ENCODE data around the gene GP5. TPM values are rescaled to one million over a fixed set of nuclear protein-coding genes. Genes with fewer than 3 reads are reported as not detected.

GP5 gene
- total and polyA plus RNA-seq, 2 experiments from 2014 or later, result 0.11 TPM; not detected in 1

GRCh38 chr3:194360568-194360967 is 38.5 kb downstream of the GP5 start:
- no peak overlapping the region for H2AFZ ChIP-seq
- no peaks in the 10 kb centered on the region for H4K20me1 ChIP-seq (ENCODE audit: insufficient read depth)
- 0 out of 2 replicates have a peak, but pooled peaks cover 5% of the 10 kb centered on the region for H3F3A ChIP-seq (ENCODE audit: insufficient read depth)
- 94% methylated on average over 18 of the region's 18 CpGs for WGBS, 2 experiments (ENCODE audit: low coverage in 1 of 2, low lambda C conversion rate in 2 of 2, missing lambda C conversion rate in 2 of 2)
- in situ Hi-C loops (cut with MboI), result no loop called here
- no peak overlapping the region for H3K4me2 ChIP-seq (ENCODE audit: unreplicated experiment)
- H3K27me3 ChIP-seq (replicated peaks; ENCODE audit: insufficient read depth), result no peaks in the 10 kb centered on the region
- no peaks in the 10 kb centered on the region for H3K79me2 ChIP-seq (ENCODE audit: insufficient read depth)
- no peak overlapping the region for H3K4me3 ChIP-seq
- H3K9me3 ChIP-seq (ENCODE audit: low read depth), result no peaks in the 10 kb centered on the region
- H3K9me2 ChIP-seq (ENCODE audit: insufficient read depth), result no peaks in the 10 kb centered on the region
- H3K4me1 ChIP-seq (ENCODE audit: insufficient read depth), result peaks cover 15% of the 10 kb centered on the region
- no peaks in the 10 kb centered on the region for H3K36me3 ChIP-seq (ENCODE audit: low read depth)
- H3K9ac ChIP-seq, result no peak overlapping the region
- DNase-seq, result no peak
- no peak for TF ChIP-seq EZH2phosphoT487 (IDR thresholded peaks at IDR 0.05; ENCODE audit: insufficient read depth, low read depth)
- H3K27ac ChIP-seq, result no peak overlapping the region

GRCh38 chr3:194357681-194358080 is 41.4 kb downstream of the GP5 start:
- Histone ChIP-seq H3K27ac (no peak overlapping the region), H3K36me3 (ENCODE audit: low read depth) (no peaks in the 10 kb centered on the region), H3K4me2 (ENCODE audit: unreplicated experiment) (no peak overlapping the region), H3K27me3 (replicated peaks; ENCODE audit: insufficient read depth) (no peaks in the 10 kb centered on the region), H4K20me1 (ENCODE audit: insufficient read depth) (no peaks in the 10 kb centered on the region), H3K9ac (no peak overlapping the region), H3K79me2 (ENCODE audit: insufficient read depth) (no peaks in the 10 kb centered on the region), H3K4me1 (ENCODE audit: insufficient read depth) (no peaks in the 10 kb centered on the region), H3K9me3 (ENCODE audit: low read depth) (no peaks in the 10 kb centered on the region), H3K4me3 (no peak overlapping the region), H3K9me2 (ENCODE audit: insufficient read depth) (no peaks in the 10 kb centered on the region), H3F3A (ENCODE audit: insufficient read depth) (no peaks in the 10 kb centered on the region), H2AFZ (no peak overlapping the region)
- DNase-seq, result no peak
- TF ChIP-seq EZH2phosphoT487 (IDR thresholded peaks at IDR 0.05; ENCODE audit: insufficient read depth, low read depth) (no peak), EZH2 (IDR thresholded peaks at IDR 0.05; ENCODE audit: insufficient read depth, poor library complexity, severe bottlenecking) (no peak)
- in situ Hi-C loops (cut with MboI), result no loop called here
- WGBS, 2 experiments (ENCODE audit: low coverage in 1 of 2, low lambda C conversion rate in 2 of 2, missing lambda C conversion rate in 2 of 2), result 83 to 84% methylated on average over 11 of the region's 11 CpGs

GRCh38 chr3:194355379-194355778 is 43.7 kb downstream of the GP5 start:
- no peak for DNase-seq

GRCh38 chr3:194354315-194354714 is 44.8 kb downstream of the GP5 start:
- H4K20me1 ChIP-seq (ENCODE audit: insufficient read depth), result no peaks in the 10 kb centered on the region
- no peaks in the 10 kb centered on the region for H3K9me3 ChIP-seq (ENCODE audit: low read depth)
- H3K27ac ChIP-seq, result no peak overlapping the region
- no peak for DNase-seq
- H3F3A ChIP-seq (ENCODE audit: insufficient read depth), result no peaks in the 10 kb centered on the region
- no peak for TF ChIP-seq EZH2phosphoT487 (IDR thresholded peaks at IDR 0.05; ENCODE audit: insufficient read depth, low read depth)
- TF ChIP-seq EZH2 (IDR thresholded peaks at IDR 0.05; ENCODE audit: insufficient read depth, poor library complexity, severe bottlenecking), result no peak
- H3K9ac ChIP-seq, result no peak overlapping the region
- no peaks in the 10 kb centered on the region for H3K79me2 ChIP-seq (ENCODE audit: insufficient read depth)
- no peaks in the 10 kb centered on the region for H3K27me3 ChIP-seq (replicated peaks; ENCODE audit: insufficient read depth)
- H3K4me2 ChIP-seq (ENCODE audit: unreplicated experiment), result no peak overlapping the region
- H2AFZ ChIP-seq, result no peak overlapping the region
- in situ Hi-C loops (cut with MboI), result no loop called here
- no peaks in the 10 kb centered on the region for H3K36me3 ChIP-seq (ENCODE audit: low read depth)
- H3K9me2 ChIP-seq (ENCODE audit: insufficient read depth), result no peaks in the 10 kb centered on the region
- H3K4me3 ChIP-seq, result no peak overlapping the region
- WGBS, 2 experiments (ENCODE audit: low coverage in 1 of 2, low lambda C conversion rate in 2 of 2, missing lambda C conversion rate in 2 of 2), result 77 to 95% methylated on average over 2 of the region's 2 CpGs
- H3K4me1 ChIP-seq (ENCODE audit: insufficient read depth), result no peaks in the 10 kb centered on the region

More at GRCh38 chr3:194355379-194355778, 43.7 kb downstream of the GP5 start:
- Histone ChIP-seq H3K4me2 (ENCODE audit: unreplicated experiment) (no peak overlapping the region), H3K9me3 (ENCODE audit: low read depth) (no peaks in the 10 kb centered on the region), H3K9me2 (ENCODE audit: insufficient read depth) (no peaks in the 10 kb centered on the region), H3K9ac (no peak overlapping the region), H3K4me1 (ENCODE audit: insufficient read depth) (no peaks in the 10 kb centered on the region), H2AFZ (no peak overlapping the region), H3K27ac (no peak overlapping the region), H3K4me3 (no peak overlapping the region), H3K79me2 (ENCODE audit: insufficient read depth) (no peaks in the 10 kb centered on the region), H3K27me3 (replicated peaks; ENCODE audit: insufficient read depth) (no peaks in the 10 kb centered on the region), H4K20me1 (ENCODE audit: insufficient read depth) (no peaks in the 10 kb centered on the region), H3F3A (ENCODE audit: insufficient read depth) (no peaks in the 10 kb centered on the region), H3K36me3 (ENCODE audit: low read depth) (no peaks in the 10 kb centered on the region)
- TF ChIP-seq EZH2phosphoT487 (IDR thresholded peaks at IDR 0.05; ENCODE audit: insufficient read depth, low read depth) (no peak), EZH2 (IDR thresholded peaks at IDR 0.05; ENCODE audit: insufficient read depth, poor library complexity, severe bottlenecking) (no peak)
- WGBS, 2 experiments (ENCODE audit: low coverage in 1 of 2, low lambda C conversion rate in 2 of 2, missing lambda C conversion rate in 2 of 2), result 54 to 56% methylated on average over 7 of the region's 7 CpGs
- in situ Hi-C loops (cut with MboI), result no loop called here

GRCh38 chr3:194352667-194353246 is 46.3 kb downstream of the GP5 start:
- Histone ChIP-seq H2AFZ (no peak overlapping the region), H3K9me3 (ENCODE audit: low read depth) (no peaks in the 10 kb centered on the region), H3K4me1 (ENCODE audit: insufficient read depth) (no peaks in the 10 kb centered on the region), H3K4me2 (ENCODE audit: unreplicated experiment) (no peak overlapping the region), H3K9ac (no peak overlapping the region), H3K79me2 (ENCODE audit: insufficient read depth) (no peaks in the 10 kb centered on the region), H3K27me3 (replicated peaks; ENCODE audit: insufficient read depth) (no peaks in the 10 kb centered on the region), H3K36me3 (ENCODE audit: low read depth) (no peaks in the 10 kb centered on the region), H3F3A (ENCODE audit: insufficient read depth) (no peaks in the 10 kb centered on the region), H4K20me1 (ENCODE audit: insufficient read depth) (no peaks in the 10 kb centered on the region), H3K27ac (no peak overlapping the region), H3K4me3 (no peak overlapping the region), H3K9me2 (ENCODE audit: insufficient read depth) (no peaks in the 10 kb centered on the region)
- in situ Hi-C loops (cut with MboI), result no loop called here
- 91 to 95% methylated on average over 6 to 10 of the region's 10 CpGs for WGBS, 2 experiments (ENCODE audit: low coverage in 1 of 2, low lambda C conversion rate in 2 of 2, missing lambda C conversion rate in 2 of 2)
- TF ChIP-seq EZH2phosphoT487 (IDR thresholded peaks at IDR 0.05; ENCODE audit: insufficient read depth, low read depth) (no peak), EZH2 (IDR thresholded peaks at IDR 0.05; ENCODE audit: insufficient read depth, poor library complexity, severe bottlenecking) (no peak)
- DNase-seq, result no peak

Data from GM23248 (cell line).